ENCODE data around the gene NRP2. TPM values are rescaled to one million over a fixed set of nuclear protein-coding genes. Genes with fewer than 3 reads are reported as not detected.

NRP2 gene
- total and polyA plus RNA-seq, 2 donors (not counting 1 experiment from before 2014, with no cell fraction given) = 1.8 to 6.8 TPM

DNA sequence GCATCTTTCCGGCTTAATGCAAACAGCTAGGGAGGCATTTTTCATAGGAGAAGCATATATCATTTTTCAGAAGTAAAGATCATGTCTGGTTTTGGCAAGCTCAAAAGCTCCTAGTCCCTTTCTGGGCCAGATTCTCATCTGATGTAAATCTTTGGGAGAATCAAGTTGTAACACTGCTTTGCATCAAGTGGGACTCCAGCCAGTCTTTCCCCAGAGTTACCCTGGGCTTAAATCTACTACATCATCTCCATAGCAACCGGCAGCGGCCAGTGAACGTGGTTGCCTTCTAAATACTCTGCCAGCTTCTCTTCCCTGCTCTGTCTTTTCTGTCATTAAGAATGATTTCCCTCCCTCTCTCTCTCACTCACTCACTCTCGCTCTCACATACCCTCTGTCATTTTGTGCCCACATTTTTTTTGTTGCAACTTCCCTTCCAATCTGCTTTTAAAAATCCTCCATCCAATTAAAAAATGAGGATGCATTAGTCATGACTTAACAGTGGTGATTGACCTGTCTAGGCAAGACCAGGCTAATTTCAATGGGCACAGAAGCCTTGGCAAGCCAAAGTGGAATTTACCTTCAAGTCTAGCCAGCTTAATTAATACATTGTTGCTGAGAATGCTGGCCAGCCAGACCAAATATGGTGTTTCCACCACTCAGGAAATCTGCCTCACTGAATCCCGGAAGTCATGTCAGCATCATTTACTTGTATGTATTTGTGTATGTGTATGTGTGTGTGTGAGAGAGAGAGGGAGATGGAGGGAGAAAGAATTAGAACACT is 93.0 kb downstream of the NRP2 start:
- Histone ChIP-seq H3K9me3 (ENCODE audit: control extremely low read depth in 1 of 3, control insufficient read depth in 2 of 3, insufficient read depth in 1 of 3, low read length in 2 of 3) (no peaks in the 10 kb centered on the region), H3K4me2 (replicated peaks; ENCODE audit: low read depth, low read length, poor library complexity, severe bottlenecking) (no peak overlapping the region), H3K27me3 (replicated peaks in 1 of 4; ENCODE audit: control extremely low read depth in 1 of 4, control insufficient read depth in 3 of 4, insufficient read depth in 4 of 4, low read length in 3 of 4) (no peaks in the 10 kb centered on the region), H3K79me2 (ENCODE audit: control insufficient read depth, insufficient read depth, low read length) (no peaks in the 10 kb centered on the region), H3K9ac (ENCODE audit: low read length) (no peak overlapping the region), H2AFZ (ENCODE audit: insufficient read depth, low read depth, low read length, poor library complexity, severe bottlenecking) (no peak overlapping the region), H3K4me1 (ENCODE audit: control insufficient read depth in 2 of 2, insufficient read depth in 2 of 2, low read length in 2 of 2) (no peaks in the 10 kb centered on the region), H3K4me3 (ENCODE audit: control extremely low read depth in 1 of 5, extremely low read depth in 1 of 5, insufficient read depth in 1 of 5, low read depth in 2 of 5, low read length in 4 of 5) (no peak overlapping the region), H3K36me3 (replicated peaks in 1 of 2; ENCODE audit: control extremely low read depth in 1 of 2, control insufficient read depth in 1 of 2, extremely low read depth in 1 of 2, insufficient read depth in 2 of 2, low read length in 1 of 2) (no peaks in the 10 kb centered on the region), H3K27ac (ENCODE audit: low read length in 2 of 2) (no peak overlapping the region), H4K20me1 (ENCODE audit: control insufficient read depth, insufficient read depth, low read length, poor library complexity, severe bottlenecking) (no peaks in the 10 kb centered on the region)
- peak; percentile 6 for DNase-seq
- ATAC-seq (ENCODE audit: low read depth) = no peak
- no peak overlapping the region for H3K4me3 Mint-ChIP-seq
- no peak for TF ChIP-seq EZH2 (IDR thresholded peaks at IDR 0.05; ENCODE audit: borderline replicate concordance, insufficient read depth, low read depth, low read length, poor library complexity, severe bottlenecking)
- TF ChIP-seq, protein P1, sequence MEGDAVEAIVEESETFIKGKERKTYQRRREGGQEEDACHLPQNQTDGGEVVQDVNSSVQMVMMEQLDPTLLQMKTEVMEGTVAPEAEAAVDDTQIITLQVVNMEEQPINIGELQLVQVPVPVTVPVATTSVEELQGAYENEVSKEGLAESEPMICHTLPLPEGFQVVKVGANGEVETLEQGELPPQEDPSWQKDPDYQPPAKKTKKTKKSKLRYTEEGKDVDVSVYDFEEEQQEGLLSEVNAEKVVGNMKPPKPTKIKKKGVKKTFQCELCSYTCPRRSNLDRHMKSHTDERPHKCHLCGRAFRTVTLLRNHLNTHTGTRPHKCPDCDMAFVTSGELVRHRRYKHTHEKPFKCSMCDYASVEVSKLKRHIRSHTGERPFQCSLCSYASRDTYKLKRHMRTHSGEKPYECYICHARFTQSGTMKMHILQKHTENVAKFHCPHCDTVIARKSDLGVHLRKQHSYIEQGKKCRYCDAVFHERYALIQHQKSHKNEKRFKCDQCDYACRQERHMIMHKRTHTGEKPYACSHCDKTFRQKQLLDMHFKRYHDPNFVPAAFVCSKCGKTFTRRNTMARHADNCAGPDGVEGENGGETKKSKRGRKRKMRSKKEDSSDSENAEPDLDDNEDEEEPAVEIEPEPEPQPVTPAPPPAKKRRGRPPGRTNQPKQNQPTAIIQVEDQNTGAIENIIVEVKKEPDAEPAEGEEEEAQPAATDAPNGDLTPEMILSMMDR (IDR thresholded peaks at IDR 0.05) = no peak
- H3K4me1 Mint-ChIP-seq = peaks cover 6% of the 10 kb centered on the region
- ChIA-PET CTCF (interaction anchor here (0.9 to 1.7 kb wide), 2 partner anchors 13 to 175 kb away, joined by 3 to 6 read pairs; no protein-coding TSS in a partner anchor), POLR2A (no interaction called here)
- intact Hi-C loops (cut with micrococcal nuclease) = no loop called here
- H3K27me3 Mint-ChIP-seq = peaks cover 26% of the 10 kb centered on the region
- 80% methylated on average over 4 of the region's 6 CpGs for WGBS (ENCODE audit: insufficient coverage)
- no peaks in the 10 kb centered on the region for H3K9me3 Mint-ChIP-seq (ENCODE audit: insufficient read depth)
- H3K27ac Mint-ChIP-seq = no peak overlapping the region

DNA sequence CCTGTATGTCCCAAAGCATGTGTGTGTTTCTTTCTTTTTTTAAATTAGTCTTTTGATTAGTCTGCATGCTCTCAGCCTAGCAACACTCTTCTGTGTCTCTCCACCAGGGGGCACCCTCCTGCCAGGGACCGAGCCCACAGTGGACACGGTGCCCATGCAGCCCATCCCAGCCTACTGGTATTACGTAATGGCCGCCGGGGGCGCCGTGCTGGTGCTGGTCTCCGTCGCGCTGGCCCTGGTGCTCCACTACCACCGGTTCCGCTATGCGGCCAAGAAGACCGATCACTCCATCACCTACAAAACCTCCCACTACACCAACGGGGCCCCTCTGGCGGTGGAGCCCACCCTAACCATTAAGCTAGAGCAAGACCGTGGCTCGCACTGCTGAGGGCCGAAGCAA is 93.8 kb downstream of the NRP2 start:
- WGBS (ENCODE audit: insufficient coverage) = 83% methylated on average over 19 of the region's 19 CpGs
- Mint-ChIP-seq H3K4me1 (peaks cover 6% of the 10 kb centered on the region), H3K27ac (no peak overlapping the region), H3K9me3 (ENCODE audit: insufficient read depth) (no peaks in the 10 kb centered on the region), H3K27me3 (peaks cover 21% of the 10 kb centered on the region), H3K4me3 (no peak overlapping the region)
- no peak overlapping the region for H3K27ac ChIP-seq (ENCODE audit: low read length in 2 of 2)
- POLR2A ChIA-PET = interaction anchor here (0.6 kb wide), 1 partner anchor 25 kb away, joined by 3 read pairs; no protein-coding TSS in a partner anchor
- DNase-seq (no peak), ATAC-seq (ENCODE audit: low read depth) (no peak)
- TF ChIP-seq EZH2 (IDR thresholded peaks at IDR 0.05; ENCODE audit: borderline replicate concordance, insufficient read depth, low read depth, low read length, poor library complexity, severe bottlenecking) = no peak
- TF ChIP-seq, protein P1 (IDR thresholded peaks at IDR 0.05) = no peak
- H3K36me3 ChIP-seq (replicated peaks in 1 of 2; ENCODE audit: control extremely low read depth in 1 of 2, control insufficient read depth in 1 of 2, extremely low read depth in 1 of 2, insufficient read depth in 2 of 2, low read length in 1 of 2) = no peaks in the 10 kb centered on the region
- no peaks in the 10 kb centered on the region for H3K79me2 ChIP-seq (ENCODE audit: control insufficient read depth, insufficient read depth, low read length)
- no peak overlapping the region for H3K4me2 ChIP-seq (replicated peaks; ENCODE audit: low read depth, low read length, poor library complexity, severe bottlenecking)
- H3K9ac ChIP-seq (ENCODE audit: low read length) = no peak overlapping the region
- H3K4me1 ChIP-seq (ENCODE audit: control insufficient read depth in 2 of 2, insufficient read depth in 2 of 2, low read length in 2 of 2) = peaks cover 0 to 3% of the 10 kb centered on the region in 2 donors
- H3K4me3 ChIP-seq (ENCODE audit: control extremely low read depth in 1 of 5, extremely low read depth in 1 of 5, insufficient read depth in 1 of 5, low read depth in 2 of 5, low read length in 4 of 5) = no peak overlapping the region
- H4K20me1 ChIP-seq (ENCODE audit: control insufficient read depth, insufficient read depth, low read length, poor library complexity, severe bottlenecking) = no peaks in the 10 kb centered on the region
- H3K9me3 ChIP-seq (ENCODE audit: control extremely low read depth in 1 of 3, control insufficient read depth in 2 of 3, insufficient read depth in 1 of 3, low read length in 2 of 3) = no peaks in the 10 kb centered on the region
- H3K27me3 ChIP-seq (replicated peaks in 1 of 4; ENCODE audit: control extremely low read depth in 1 of 4, control insufficient read depth in 3 of 4, insufficient read depth in 4 of 4, low read length in 3 of 4) = no peaks in the 10 kb centered on the region
- intact Hi-C loops (cut with micrococcal nuclease) = no loop called here
- H2AFZ ChIP-seq (ENCODE audit: insufficient read depth, low read depth, low read length, poor library complexity, severe bottlenecking) = no peak overlapping the region
- CTCF ChIA-PET = no interaction called here

Measured in B cell (primary cell).